Measurements from ENCODE around the gene ZNF750. TPM values are rescaled to one million over a fixed set of nuclear protein-coding genes. Genes with fewer than 3 reads are reported as not detected.

The ZNF750 gene
- polyA plus RNA-seq, 1 donor (not counting 4 experiments of a cell fraction or from before 2014, with no cell fraction given), result 5.5 TPM

DNA sequence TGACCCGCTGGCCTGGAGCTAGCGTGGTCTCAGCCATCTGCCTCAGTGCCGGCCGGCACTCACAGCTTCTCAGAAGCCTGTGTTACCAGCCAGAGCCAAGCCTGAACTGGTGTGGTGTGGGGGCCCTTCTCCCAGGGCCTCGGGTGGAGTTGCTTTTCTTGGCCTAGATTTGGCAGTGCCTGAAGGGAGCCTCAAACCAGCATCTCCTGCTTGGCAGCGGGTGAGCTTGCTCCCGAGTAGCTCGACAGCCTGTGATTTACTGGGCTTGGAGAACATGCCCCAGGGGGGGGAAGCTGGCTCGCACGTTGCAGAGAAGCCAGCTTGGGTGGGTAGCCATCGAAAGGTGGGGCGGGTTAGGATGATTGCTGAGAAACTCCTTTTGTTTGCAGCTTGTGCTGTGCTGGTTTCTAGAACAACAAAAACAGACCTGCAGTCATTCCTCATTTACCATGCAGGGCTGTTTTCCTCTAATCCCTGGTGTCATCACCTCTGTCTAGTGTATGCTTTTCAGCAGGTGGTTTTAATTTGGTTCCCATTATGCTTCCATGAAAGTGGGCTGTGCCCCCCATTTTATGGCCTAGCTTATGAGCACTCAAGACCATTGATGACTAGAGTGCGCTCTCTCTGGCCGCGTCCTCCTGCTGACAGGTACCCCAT is 45.7 kb downstream of the ZNF750 start:
- no peak for FAIRE-seq
- Histone ChIP-seq H3K4me3 (ENCODE audit: control insufficient read depth in 2 of 3, extremely low read depth in 1 of 3, insufficient read depth in 2 of 3, low read depth in 1 of 3, low read length in 3 of 3) (no peak overlapping the region), H3K9me3 (ENCODE audit: control insufficient read depth, low read depth, low read length) (no peaks in the 10 kb centered on the region), H3K9me1 (ENCODE audit: control insufficient read depth, extremely low read depth, insufficient read depth, low read length) (no peaks in the 10 kb centered on the region), H3K4me2 (ENCODE audit: control insufficient read depth, extremely low read depth, insufficient read depth, low read depth, low read length) (no peak overlapping the region), H2AFZ (ENCODE audit: control insufficient read depth, low read length) (no peak overlapping the region), H3K27me3 (ENCODE audit: control insufficient read depth, extremely low read depth, insufficient read depth, low read length) (no peaks in the 10 kb centered on the region), H3K36me3 (ENCODE audit: control insufficient read depth in 2 of 2, extremely low read depth in 1 of 2, insufficient read depth in 2 of 2, low read length in 2 of 2) (peaks cover 8 to 12% of the 10 kb centered on the region in 2 experiments), H3K27ac (ENCODE audit: control insufficient read depth, insufficient read depth, low read length) (no peak overlapping the region), H3K79me2 (ENCODE audit: control insufficient read depth, insufficient read depth, low read length) (peaks cover 40% of the 10 kb centered on the region), H4K20me1 (ENCODE audit: control insufficient read depth, extremely low read depth, insufficient read depth, low read length) (peaks cover 8% of the 10 kb centered on the region), H3K9ac (ENCODE audit: control insufficient read depth, extremely low read depth, insufficient read depth, low read length) (no peak overlapping the region), H3K4me1 (ENCODE audit: control insufficient read depth, extremely low read depth, insufficient read depth, low read length) (no peaks in the 10 kb centered on the region)
- no peak for DNase-seq (ENCODE audit: low read depth, low spot score)
- dilution Hi-C loops (cut with MboI; ENCODE audit: extremely low pct_ligation_motif_present, low sequenced_read_pairs), result no loop called here
- TF ChIP-seq, protein P1, sequence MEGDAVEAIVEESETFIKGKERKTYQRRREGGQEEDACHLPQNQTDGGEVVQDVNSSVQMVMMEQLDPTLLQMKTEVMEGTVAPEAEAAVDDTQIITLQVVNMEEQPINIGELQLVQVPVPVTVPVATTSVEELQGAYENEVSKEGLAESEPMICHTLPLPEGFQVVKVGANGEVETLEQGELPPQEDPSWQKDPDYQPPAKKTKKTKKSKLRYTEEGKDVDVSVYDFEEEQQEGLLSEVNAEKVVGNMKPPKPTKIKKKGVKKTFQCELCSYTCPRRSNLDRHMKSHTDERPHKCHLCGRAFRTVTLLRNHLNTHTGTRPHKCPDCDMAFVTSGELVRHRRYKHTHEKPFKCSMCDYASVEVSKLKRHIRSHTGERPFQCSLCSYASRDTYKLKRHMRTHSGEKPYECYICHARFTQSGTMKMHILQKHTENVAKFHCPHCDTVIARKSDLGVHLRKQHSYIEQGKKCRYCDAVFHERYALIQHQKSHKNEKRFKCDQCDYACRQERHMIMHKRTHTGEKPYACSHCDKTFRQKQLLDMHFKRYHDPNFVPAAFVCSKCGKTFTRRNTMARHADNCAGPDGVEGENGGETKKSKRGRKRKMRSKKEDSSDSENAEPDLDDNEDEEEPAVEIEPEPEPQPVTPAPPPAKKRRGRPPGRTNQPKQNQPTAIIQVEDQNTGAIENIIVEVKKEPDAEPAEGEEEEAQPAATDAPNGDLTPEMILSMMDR (optimal IDR thresholded peaks at IDR 0.05 in 1 of 3, IDR thresholded peaks at IDR 0.05 in 1 of 3, conservative IDR thresholded peaks at IDR 0.05 in 1 of 3; ENCODE audit: extremely low read depth in 1 of 3, insufficient read depth in 2 of 3, low read length in 3 of 3), result no peak
- no peak for TF ChIP-seq EZH2 (IDR thresholded peaks at IDR 0.05; ENCODE audit: low read length)

DNA sequence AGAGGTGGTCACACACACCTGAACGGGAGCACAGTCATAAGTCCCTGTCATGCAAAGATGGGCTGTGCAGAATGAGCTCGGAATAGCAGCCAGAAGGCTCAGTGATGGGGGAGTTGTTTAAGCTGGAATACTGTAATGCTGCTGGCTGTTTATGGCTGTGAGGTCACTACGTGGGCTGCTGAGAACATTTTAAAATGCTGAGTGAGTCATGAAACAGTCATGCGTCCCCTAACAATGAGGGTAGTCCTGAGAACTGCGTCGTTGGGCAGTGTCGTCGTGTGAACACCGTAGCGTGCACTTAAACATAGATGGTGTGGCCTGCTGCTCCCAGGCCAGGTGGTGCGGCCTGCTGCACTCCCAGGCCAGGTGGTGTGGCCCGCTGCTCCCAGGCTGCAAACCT is 48.3 kb downstream of the ZNF750 start:
- no peaks in the 10 kb centered on the region for H3K9me3 ChIP-seq (ENCODE audit: control insufficient read depth, low read depth, low read length)
- DNase-seq (ENCODE audit: low read depth, low spot score) (no peak), FAIRE-seq (no peak)
- H3K9ac ChIP-seq (ENCODE audit: control insufficient read depth, extremely low read depth, insufficient read depth, low read length), result no peak overlapping the region
- dilution Hi-C loops (cut with MboI; ENCODE audit: extremely low pct_ligation_motif_present, low sequenced_read_pairs), result no loop called here
- peaks cover 3% of the 10 kb centered on the region for H3K9me1 ChIP-seq (ENCODE audit: control insufficient read depth, extremely low read depth, insufficient read depth, low read length)
- H3K4me3 ChIP-seq (ENCODE audit: control insufficient read depth in 2 of 3, extremely low read depth in 1 of 3, insufficient read depth in 2 of 3, low read depth in 1 of 3, low read length in 3 of 3), result no peak overlapping the region
- peaks cover 10 to 12% of the 10 kb centered on the region in 2 experiments for H3K36me3 ChIP-seq (ENCODE audit: control insufficient read depth in 2 of 2, extremely low read depth in 1 of 2, insufficient read depth in 2 of 2, low read length in 2 of 2)
- no peak overlapping the region for H3K4me2 ChIP-seq (ENCODE audit: control insufficient read depth, extremely low read depth, insufficient read depth, low read depth, low read length)
- H3K79me2 ChIP-seq (ENCODE audit: control insufficient read depth, insufficient read depth, low read length), result peaks cover 48% of the 10 kb centered on the region
- H2AFZ ChIP-seq (ENCODE audit: control insufficient read depth, low read length), result no peak overlapping the region
- TF ChIP-seq, protein P1 (optimal IDR thresholded peaks at IDR 0.05 in 1 of 3, IDR thresholded peaks at IDR 0.05 in 1 of 3, conservative IDR thresholded peaks at IDR 0.05 in 1 of 3; ENCODE audit: extremely low read depth in 1 of 3, insufficient read depth in 2 of 3, low read length in 3 of 3), result no peak
- no peak for TF ChIP-seq EZH2 (IDR thresholded peaks at IDR 0.05; ENCODE audit: low read length)
- no peak overlapping the region for H3K27ac ChIP-seq (ENCODE audit: control insufficient read depth, insufficient read depth, low read length)
- H3K27me3 ChIP-seq (ENCODE audit: control insufficient read depth, extremely low read depth, insufficient read depth, low read length), result no peaks in the 10 kb centered on the region
- H3K4me1 ChIP-seq (ENCODE audit: control insufficient read depth, extremely low read depth, insufficient read depth, low read length), result peaks cover 16% of the 10 kb centered on the region
- peaks cover 17% of the 10 kb centered on the region for H4K20me1 ChIP-seq (ENCODE audit: control insufficient read depth, extremely low read depth, insufficient read depth, low read length)

All from keratinocyte (primary cell).